ENCODE data around the gene CDH4.

CDH4 gene

DNA sequence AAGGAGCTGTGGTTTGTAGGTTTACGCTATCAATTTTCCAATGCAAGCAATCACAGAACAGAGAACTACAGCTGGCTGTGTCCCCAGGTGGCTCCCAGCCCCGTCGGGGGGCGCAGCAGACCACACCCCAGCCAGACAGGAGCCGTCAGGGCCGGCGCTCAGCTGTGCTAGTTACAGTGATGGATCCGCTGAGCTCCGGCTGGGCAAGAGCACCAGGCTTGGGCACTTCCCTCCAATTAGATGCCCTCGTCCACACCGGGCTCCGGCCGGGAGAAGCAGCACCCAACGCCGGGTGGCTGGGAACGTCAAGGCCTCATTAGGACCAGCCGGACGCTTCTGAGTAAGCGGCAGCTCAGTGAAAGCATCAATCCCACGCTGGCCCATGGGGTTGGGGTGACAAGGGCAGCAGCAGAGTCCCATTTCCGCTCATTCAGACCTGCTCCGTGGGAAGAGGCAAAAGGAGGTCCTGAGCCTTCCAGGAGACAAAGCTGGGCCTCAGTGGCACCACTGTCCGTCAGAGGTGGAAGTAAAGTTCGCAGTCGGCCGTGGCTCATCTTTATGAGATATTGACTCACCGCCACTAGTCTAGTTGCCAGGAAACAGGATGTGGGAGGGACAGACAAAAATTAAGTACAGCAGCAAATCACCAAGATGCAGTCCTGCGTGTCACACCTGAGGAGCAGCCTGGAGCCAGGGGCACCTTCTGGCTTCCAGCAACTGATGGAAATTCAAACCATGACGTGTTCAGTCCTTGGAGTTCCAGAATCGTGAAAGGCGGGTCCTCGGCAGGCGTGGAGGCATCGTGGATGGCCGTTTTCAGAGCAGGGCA is 649.5 kb downstream of the CDH4 start:
- TF ChIP-seq, protein P1, sequence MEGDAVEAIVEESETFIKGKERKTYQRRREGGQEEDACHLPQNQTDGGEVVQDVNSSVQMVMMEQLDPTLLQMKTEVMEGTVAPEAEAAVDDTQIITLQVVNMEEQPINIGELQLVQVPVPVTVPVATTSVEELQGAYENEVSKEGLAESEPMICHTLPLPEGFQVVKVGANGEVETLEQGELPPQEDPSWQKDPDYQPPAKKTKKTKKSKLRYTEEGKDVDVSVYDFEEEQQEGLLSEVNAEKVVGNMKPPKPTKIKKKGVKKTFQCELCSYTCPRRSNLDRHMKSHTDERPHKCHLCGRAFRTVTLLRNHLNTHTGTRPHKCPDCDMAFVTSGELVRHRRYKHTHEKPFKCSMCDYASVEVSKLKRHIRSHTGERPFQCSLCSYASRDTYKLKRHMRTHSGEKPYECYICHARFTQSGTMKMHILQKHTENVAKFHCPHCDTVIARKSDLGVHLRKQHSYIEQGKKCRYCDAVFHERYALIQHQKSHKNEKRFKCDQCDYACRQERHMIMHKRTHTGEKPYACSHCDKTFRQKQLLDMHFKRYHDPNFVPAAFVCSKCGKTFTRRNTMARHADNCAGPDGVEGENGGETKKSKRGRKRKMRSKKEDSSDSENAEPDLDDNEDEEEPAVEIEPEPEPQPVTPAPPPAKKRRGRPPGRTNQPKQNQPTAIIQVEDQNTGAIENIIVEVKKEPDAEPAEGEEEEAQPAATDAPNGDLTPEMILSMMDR (IDR thresholded peaks at IDR 0.05; ENCODE audit: insufficient read depth, low read length, poor library complexity, severe bottlenecking): no peak
- no peak for TF ChIP-seq EZH2phosphoT487 (conservative IDR thresholded peaks at IDR 0.05; ENCODE audit: low read length)
- Histone ChIP-seq H3K9ac (ENCODE audit: low read length) (no peak overlapping the region), H3K9me3 (ENCODE audit: insufficient read depth, low read length) (no peaks in the 10 kb centered on the region), H3F3A (ENCODE audit: insufficient read depth) (no peaks in the 10 kb centered on the region), H4K20me1 (ENCODE audit: low read depth, low read length) (no peaks in the 10 kb centered on the region), H3K4me3 (ENCODE audit: insufficient read depth, low read length, poor library complexity, severe bottlenecking) (no peak overlapping the region), H3K27me3 (ENCODE audit: low read length) (no peaks in the 10 kb centered on the region), H3K36me3 (ENCODE audit: low read length) (no peaks in the 10 kb centered on the region), H2AFZ (ENCODE audit: low read depth, low read length, severe bottlenecking) (no peak overlapping the region), H3K4me2 (ENCODE audit: low read depth, low read length, poor library complexity, severe bottlenecking) (no peak overlapping the region), H3K79me2 (ENCODE audit: insufficient read depth, low read length) (no peaks in the 10 kb centered on the region), H3K27ac (ENCODE audit: low read depth, low read length) (no peak overlapping the region), H3K9me2 (replicated peaks; ENCODE audit: insufficient read depth, low read length) (no peaks in the 10 kb centered on the region)

DNA sequence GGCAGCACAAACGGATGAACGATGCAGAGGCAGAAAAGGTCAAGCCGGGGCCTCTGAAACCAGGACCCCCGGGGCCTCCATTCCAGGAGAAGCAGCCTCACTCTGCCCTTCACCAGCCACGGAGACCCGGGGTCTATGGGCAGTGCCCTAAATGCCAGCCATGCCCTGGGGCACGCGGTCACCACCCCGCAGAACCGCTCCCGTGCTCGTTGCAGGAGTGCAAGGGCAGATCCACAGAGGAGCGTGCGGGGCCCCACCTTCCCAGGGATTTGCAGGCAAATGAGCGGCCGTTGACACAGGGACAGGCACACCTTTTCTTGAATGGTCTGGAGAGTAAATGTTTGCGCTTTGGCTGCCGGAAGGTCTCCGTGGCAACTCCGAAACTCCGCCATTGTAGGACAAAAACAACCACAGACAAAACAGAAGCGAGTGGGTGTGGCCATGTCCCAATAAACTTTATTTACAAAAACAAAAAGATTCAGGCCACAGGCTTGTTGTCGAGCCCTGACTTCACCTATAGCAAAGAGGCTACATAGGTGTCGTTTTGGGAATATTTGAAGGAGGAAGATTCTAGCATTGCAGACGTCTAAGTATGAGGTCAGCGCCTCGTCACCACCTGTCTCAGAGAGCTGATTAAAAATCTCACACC is 650.3 kb downstream of the CDH4 start:
- no peaks in the 10 kb centered on the region for H4K20me1 ChIP-seq (ENCODE audit: low read depth, low read length)
- no peak overlapping the region for H3K9ac ChIP-seq (ENCODE audit: low read length)
- H3K27me3 ChIP-seq (ENCODE audit: low read length): no peaks in the 10 kb centered on the region
- no peaks in the 10 kb centered on the region for H3K9me3 ChIP-seq (ENCODE audit: insufficient read depth, low read length)
- H3K4me2 ChIP-seq (ENCODE audit: low read depth, low read length, poor library complexity, severe bottlenecking): no peak overlapping the region
- no peak for TF ChIP-seq EZH2phosphoT487 (conservative IDR thresholded peaks at IDR 0.05; ENCODE audit: low read length)
- TF ChIP-seq, protein P1 (IDR thresholded peaks at IDR 0.05; ENCODE audit: insufficient read depth, low read length, poor library complexity, severe bottlenecking): no peak
- no peak overlapping the region for H3K4me3 ChIP-seq (ENCODE audit: insufficient read depth, low read length, poor library complexity, severe bottlenecking)
- no peaks in the 10 kb centered on the region for H3F3A ChIP-seq (ENCODE audit: insufficient read depth)
- no peaks in the 10 kb centered on the region for H3K79me2 ChIP-seq (ENCODE audit: insufficient read depth, low read length)
- H3K9me2 ChIP-seq (replicated peaks; ENCODE audit: insufficient read depth, low read length): no peaks in the 10 kb centered on the region
- no peak overlapping the region for H3K27ac ChIP-seq (ENCODE audit: low read depth, low read length)
- H2AFZ ChIP-seq (ENCODE audit: low read depth, low read length, severe bottlenecking): no peak overlapping the region
- H3K36me3 ChIP-seq (ENCODE audit: low read length): no peaks in the 10 kb centered on the region

DNA sequence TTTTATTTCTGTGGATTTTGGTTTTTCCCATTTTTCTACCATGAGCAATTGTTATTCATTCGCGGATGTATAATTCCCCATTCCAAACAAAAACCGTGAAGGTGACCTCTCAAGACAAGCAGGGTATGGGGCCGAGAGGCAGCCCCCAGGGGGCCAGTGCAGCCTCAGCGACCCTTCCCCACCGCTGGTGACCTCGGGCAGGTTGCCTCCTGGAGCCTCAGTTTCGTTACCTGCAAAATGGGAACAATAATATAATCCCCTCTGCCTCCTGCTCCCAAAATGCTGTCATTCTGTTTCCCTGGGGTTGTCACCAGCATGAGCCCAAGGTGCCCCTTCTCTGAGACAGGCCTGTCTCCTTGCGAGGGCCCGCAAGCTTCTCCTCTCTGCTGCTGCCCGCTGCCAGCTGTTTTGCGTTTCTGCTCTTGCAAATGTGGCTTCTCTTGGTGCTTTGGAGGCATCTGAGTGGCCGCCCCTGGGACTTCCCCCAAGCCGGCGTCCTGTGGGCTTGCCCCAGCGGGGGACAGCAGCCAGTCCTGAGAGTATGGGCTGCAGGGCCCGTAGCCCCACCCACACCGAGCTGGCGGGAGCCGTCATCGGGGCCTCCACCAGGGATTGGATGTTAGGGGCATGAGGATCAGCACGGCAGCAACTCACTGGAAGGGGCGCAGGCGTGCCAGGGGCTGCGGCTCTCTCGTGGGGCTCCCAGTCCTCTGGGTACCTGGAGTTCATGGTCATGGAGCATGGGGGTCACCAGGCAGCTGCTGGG is 651.7 kb downstream of the CDH4 start:
- H3K79me2 ChIP-seq (ENCODE audit: insufficient read depth, low read length): no peaks in the 10 kb centered on the region
- H4K20me1 ChIP-seq (ENCODE audit: low read depth, low read length): no peaks in the 10 kb centered on the region
- no peaks in the 10 kb centered on the region for H3K36me3 ChIP-seq (ENCODE audit: low read length)
- no peak overlapping the region for H2AFZ ChIP-seq (ENCODE audit: low read depth, low read length, severe bottlenecking)
- H3K27me3 ChIP-seq (ENCODE audit: low read length): no peaks in the 10 kb centered on the region
- H3F3A ChIP-seq (ENCODE audit: insufficient read depth): no peaks in the 10 kb centered on the region
- no peak for TF ChIP-seq EZH2phosphoT487 (conservative IDR thresholded peaks at IDR 0.05; ENCODE audit: low read length)
- TF ChIP-seq, protein P1 (IDR thresholded peaks at IDR 0.05; ENCODE audit: insufficient read depth, low read length, poor library complexity, severe bottlenecking): no peak
- H3K27ac ChIP-seq (ENCODE audit: low read depth, low read length): no peak overlapping the region
- H3K9me3 ChIP-seq (ENCODE audit: insufficient read depth, low read length): no peaks in the 10 kb centered on the region
- no peak overlapping the region for H3K9ac ChIP-seq (ENCODE audit: low read length)
- no peaks in the 10 kb centered on the region for H3K9me2 ChIP-seq (replicated peaks; ENCODE audit: insufficient read depth, low read length)
- no peak overlapping the region for H3K4me3 ChIP-seq (ENCODE audit: insufficient read depth, low read length, poor library complexity, severe bottlenecking)
- no peak overlapping the region for H3K4me2 ChIP-seq (ENCODE audit: low read depth, low read length, poor library complexity, severe bottlenecking)
